SIG-M5 treated with dmso at 0.1 percent for 504 hours (cell line): ENCODE measurements around the gene HMCN1.
A peak's percentile ranks its signal among the peaks of the same experiment; 100 is the strongest.
"Not testable (repeated sequence)": the region's sequence is repeated elsewhere in the genome, so short reads cannot be mapped to it uniquely, and the experiment has no call there.

Experiments
- DNase-seq: peaks from one replicate; lab custom pipeline; 2025; ENCODE audit not compliant: unreplicated experiment; lab: John Stamatoyannopoulos, UW

HMCN1 gene

GRCh38 chr1:186183970-186184628 lies 449.9 kb downstream of the HMCN1 start:
- DNase-seq = no peak

- DNase-seq = not testable (repeated sequence)
Observed at GRCh38 chr1:186186251-186186650, 452.1 kb downstream of the HMCN1 start.

- no peak for DNase-seq
Observed at GRCh38 chr1:186187601-186188000, 453.4 kb downstream of the HMCN1 start.

GRCh38 chr1:186188004-186188539 lies 453.9 kb downstream of the HMCN1 start:
- DNase-seq = no peak

- DNase-seq = no peak
Observed at GRCh38 chr1:186188736-186189135, 454.5 kb downstream of the HMCN1 start.

GRCh38 chr1:186189156-186189555 lies 455.0 kb downstream of the HMCN1 start:
- DNase-seq = no peak

GRCh38 chr1:186191511-186191910 lies 457.3 kb downstream of the HMCN1 start:
- DNase-seq = no peak

- no peak for DNase-seq
Observed at GRCh38 chr1:186193224-186193623, 459.0 kb downstream of the HMCN1 start.

- peak; percentile 34 for DNase-seq
Observed at GRCh38 chr1:186194107-186194756, 460.0 kb downstream of the HMCN1 start.

- no peak for DNase-seq
Observed at GRCh38 chr1:186195377-186195931, 461.3 kb downstream of the HMCN1 start.

GRCh38 chr1:186202271-186202764 lies 468.1 kb downstream of the HMCN1 start:
- no peak for DNase-seq

- DNase-seq = no peak
Observed at GRCh38 chr1:186202776-186203175, 468.6 kb downstream of the HMCN1 start.

- DNase-seq = no peak
Observed at GRCh38 chr1:186206048-186206570, 471.9 kb downstream of the HMCN1 start.

GRCh38 chr1:186207391-186208085 lies 473.3 kb downstream of the HMCN1 start:
- DNase-seq = no peak

GRCh38 chr1:186208405-186209129 lies 474.4 kb downstream of the HMCN1 start:
- DNase-seq = peak; percentile 7

GRCh38 chr1:186210258-186210657 lies 476.1 kb downstream of the HMCN1 start:
- DNase-seq = no peak

- DNase-seq = not testable (repeated sequence)
Observed at GRCh38 chr1:186211583-186211982, 477.4 kb downstream of the HMCN1 start.

- peak; percentile 79 for DNase-seq
Observed at GRCh38 chr1:186212568-186213224, 478.5 kb downstream of the HMCN1 start.

GRCh38 chr1:186213225-186213607 lies 479.0 kb downstream of the HMCN1 start:
- no peak for DNase-seq

- no peak for DNase-seq
Observed at GRCh38 chr1:186214791-186215190, 480.6 kb downstream of the HMCN1 start.
